BLaER1 treated with 17β-estradiol and CSF1 and Interleukin-3, amounts not matched to agents 10 nM and 100 nM (cell line): ENCODE measurements around the gene ZNF630.
A peak's percentile ranks its signal among the peaks of the same experiment; 100 is the strongest.
"Not testable (repeated sequence)": the region's sequence is repeated elsewhere in the genome, so short reads cannot be mapped to it uniquely, and the experiment has no call there.

Source experiments
- H3K27ac ChIP-seq, 11 experiments: shearing (Covaris generic); formaldehyde crosslinking; 2 replicates each; pipeline ENCODE4 v1.8.1; 2022
- H3K27me3 ChIP-seq, 11 experiments: shearing (Covaris generic); formaldehyde crosslinking; 2 replicates each; pipeline ENCODE4 v1.8.1; 2022
- H3K36me3 ChIP-seq, 11 experiments: shearing (Covaris generic); formaldehyde crosslinking; 2 replicates each; pipeline ENCODE4 v1.8.1; 2022
- H3K4me1 ChIP-seq, 10 experiments: shearing (Covaris generic); formaldehyde crosslinking; 2 replicates each; pipeline ENCODE4 v1.8.1; 2022
- H3K4me2 ChIP-seq, 11 experiments: shearing (Covaris generic); formaldehyde crosslinking; 2 replicates each; pipeline ENCODE4 v1.8.1; 2022
- H3K4me3 ChIP-seq, 10 experiments: shearing (Covaris generic); formaldehyde crosslinking; 2 replicates each; pipeline ENCODE4 v1.8.1; 2022
- H3K9ac ChIP-seq, 11 experiments: shearing (Covaris generic); formaldehyde crosslinking; 2 replicates each; pipeline ENCODE4 v1.8.1; 2022
- H3K9me3 ChIP-seq, 11 experiments: shearing (Covaris generic); formaldehyde crosslinking; replicated peaks in 1 of 11; 2 replicates each; pipeline ENCODE4 v1.8.1; 2022
- H4K20me1 ChIP-seq, 11 experiments: shearing (Covaris generic); formaldehyde crosslinking; 2 replicates each; pipeline ENCODE4 v1.8.1; 2022
- Cebpa-rat ChIP-seq, 11 experiments: shearing (Covaris generic); IDR thresholded peaks; 2 replicates each; pipeline ENCODE4 v1.8.1; 2022

The ZNF630 gene

GRCh38 chrX:48021026-48021900, 50.2 kb downstream of the ZNF630 start:
- Histone ChIP-seq H4K20me1 (no peaks in the 10 kb centered on the region), H3K27me3 (peaks cover 0 to 18% (median 4%) of the 10 kb centered on the region in 11 experiments; a peak in 9 of 22 replicates), H3K4me1 (0 out of 20 replicates have a peak, but pooled peaks cover 0 to 3% (median 0%) of the 10 kb centered on the region in 10 experiments), H3K9ac (peak overlapping the region; percentile 92 to 98 (median 94)), H3K36me3 (no peaks in the 10 kb centered on the region), H3K4me3 (peak overlapping the region; percentile 47 to 71 (median 62)), H3K9me3 (peaks cover 0 to 22% (median 0%) of the 10 kb centered on the region in 11 experiments; a peak in 9 of 22 replicates), H3K27ac (peak overlapping the region; percentile 94 to 99 (median 97)), H3K4me2 (peak overlapping the region; percentile 39 to 71 (median 55))
- no peak for TF ChIP-seq Cebpa-rat (IDR thresholded peaks at IDR 0.05)

DNA sequence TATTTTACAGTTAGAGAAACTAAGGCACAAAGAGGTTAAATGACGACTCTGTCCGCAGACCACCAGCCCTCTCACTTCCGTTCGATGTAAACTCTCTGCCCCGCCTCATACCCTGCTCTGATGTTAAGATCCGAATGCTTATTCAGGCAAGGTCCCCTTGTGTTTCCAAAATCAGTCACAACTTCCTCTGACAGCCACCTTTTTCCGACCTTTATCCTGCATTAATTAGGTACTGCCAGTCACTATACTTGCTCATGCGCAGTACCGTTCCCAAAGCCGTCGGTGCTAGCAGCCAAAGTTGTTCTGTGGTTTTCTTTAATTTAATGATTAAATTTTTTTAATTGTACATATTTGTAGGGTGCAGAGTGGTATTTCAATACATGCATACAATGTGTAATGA, 51.0 kb downstream of the ZNF630 start:
- H3K4me2 ChIP-seq, result peak overlapping the region; percentile 35 to 71 (median 53); a peak in 19 of 22 replicates
- H3K4me3 ChIP-seq, result peak overlapping the region; percentile 47 to 71 (median 62)
- peak overlapping the region in 9 of 11 experiments; percentile 92 to 96 (median 94); a peak in 12 of 22 replicates for H3K9ac ChIP-seq

DNA sequence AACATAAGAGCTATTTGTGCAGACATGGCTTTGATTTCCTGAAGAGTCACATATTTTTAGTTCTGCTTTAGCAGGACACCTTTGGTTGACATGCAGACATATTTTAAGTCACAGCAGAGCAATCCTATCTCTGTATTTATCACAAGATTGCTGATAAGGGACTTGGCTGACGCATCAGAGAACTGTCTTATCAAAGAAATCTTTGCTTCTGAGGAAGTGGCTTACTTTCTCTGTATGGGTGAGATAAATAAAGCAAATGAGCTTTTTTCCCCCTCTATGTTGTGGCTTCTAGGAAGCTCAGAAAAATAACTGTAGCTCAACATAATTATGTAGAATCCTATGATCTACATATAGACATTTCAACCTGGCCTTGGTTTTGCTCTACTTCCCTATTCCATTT, 51.5 kb downstream of the ZNF630 start:
- H3K9me3 ChIP-seq, result peaks cover 0 to 22% (median 0%) of the 10 kb centered on the region in 11 experiments; a peak in 9 of 22 replicates
- H4K20me1 ChIP-seq, H3K4me1 ChIP-seq, H3K4me3 ChIP-seq, H3K27ac ChIP-seq, H3K9ac ChIP-seq, H3K36me3 ChIP-seq: not testable (repeated sequence)
- H3K4me2 ChIP-seq, result peak overlapping the region in 1 of 11 experiments; percentile 50; a peak in 1 of 22 replicates
- peaks cover 0 to 18% (median 4%) of the 10 kb centered on the region in 11 experiments; a peak in 9 of 22 replicates for H3K27me3 ChIP-seq

More for the DNA sequence above, 51.0 kb downstream of the ZNF630 start:
- H4K20me1 ChIP-seq, H3K36me3 ChIP-seq, H3K4me1 ChIP-seq: not testable (repeated sequence)
- peaks cover 0 to 18% (median 4%) of the 10 kb centered on the region in 11 experiments; a peak in 9 of 22 replicates for H3K27me3 ChIP-seq
- peaks cover 0 to 22% (median 0%) of the 10 kb centered on the region in 11 experiments; a peak in 9 of 22 replicates for H3K9me3 ChIP-seq
- H3K27ac ChIP-seq, result peak overlapping the region in 10 of 11 experiments; percentile 94 to 99 (median 97); a peak in 18 of 22 replicates

- H3K4me1 ChIP-seq, H3K27ac ChIP-seq, H3K4me2 ChIP-seq, H3K36me3 ChIP-seq, H3K9ac ChIP-seq, H4K20me1 ChIP-seq, H3K4me3 ChIP-seq: not testable (repeated sequence)
- Histone ChIP-seq H3K27me3 (peaks cover 0 to 15% (median 5%) of the 10 kb centered on the region in 11 experiments; a peak in 7 of 22 replicates), H3K9me3 (peaks cover 0 to 17% (median 0%) of the 10 kb centered on the region in 11 experiments; a peak in 9 of 22 replicates)
Observed at GRCh38 chrX:48016583-48017310, 54.7 kb downstream of the ZNF630 start.

GRCh38 chrX:48009445-48009960, 61.9 kb downstream of the ZNF630 start:
- H3K9me3 ChIP-seq, H3K4me1 ChIP-seq, H3K27me3 ChIP-seq, H3K27ac ChIP-seq, H3K4me3 ChIP-seq, H3K9ac ChIP-seq, H3K36me3 ChIP-seq, H4K20me1 ChIP-seq, H3K4me2 ChIP-seq: not testable (repeated sequence)
